ENCODE measurements around the gene NOD2. TPM values are rescaled to one million over a fixed set of nuclear protein-coding genes. Genes with fewer than 3 reads are reported as not detected.

The NOD2 gene
- total RNA-seq, 4 donors from 2014 or later: 1.5 to 5.6 (median 1.9) TPM; not detected in 1

DNA sequence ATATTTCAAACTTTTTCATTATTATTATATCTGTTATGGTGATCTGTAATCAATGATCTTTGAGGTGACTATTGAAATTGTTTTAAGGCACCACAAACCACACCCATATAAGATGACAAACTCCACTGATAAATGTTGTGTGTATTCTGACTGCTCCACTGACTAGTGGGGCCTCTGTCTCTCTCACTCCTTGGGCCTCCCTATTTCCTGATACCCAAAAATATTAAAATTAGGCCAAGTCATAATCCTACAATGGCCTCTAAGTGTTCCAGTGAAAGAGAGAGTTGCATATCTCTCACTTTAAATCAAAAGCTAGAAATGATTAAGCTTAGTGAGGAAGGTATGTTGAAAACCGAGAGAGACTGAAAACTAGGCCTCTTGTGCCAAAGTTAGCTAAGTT lies 71.9 kb downstream of the NOD2 start:
- H3K27me3 ChIP-seq: no peaks in the 10 kb centered on the region
- no peak overlapping the region for H3K27ac ChIP-seq
- peaks cover 0 to 5% of the 10 kb centered on the region in 2 donors for H3K9me3 ChIP-seq
- H3K4me1 ChIP-seq: no peaks in the 10 kb centered on the region
- intact Hi-C loops (cut with DNase I; ENCODE audit: low total_unique reads): no loop called here
- TF ChIP-seq, protein P1, sequence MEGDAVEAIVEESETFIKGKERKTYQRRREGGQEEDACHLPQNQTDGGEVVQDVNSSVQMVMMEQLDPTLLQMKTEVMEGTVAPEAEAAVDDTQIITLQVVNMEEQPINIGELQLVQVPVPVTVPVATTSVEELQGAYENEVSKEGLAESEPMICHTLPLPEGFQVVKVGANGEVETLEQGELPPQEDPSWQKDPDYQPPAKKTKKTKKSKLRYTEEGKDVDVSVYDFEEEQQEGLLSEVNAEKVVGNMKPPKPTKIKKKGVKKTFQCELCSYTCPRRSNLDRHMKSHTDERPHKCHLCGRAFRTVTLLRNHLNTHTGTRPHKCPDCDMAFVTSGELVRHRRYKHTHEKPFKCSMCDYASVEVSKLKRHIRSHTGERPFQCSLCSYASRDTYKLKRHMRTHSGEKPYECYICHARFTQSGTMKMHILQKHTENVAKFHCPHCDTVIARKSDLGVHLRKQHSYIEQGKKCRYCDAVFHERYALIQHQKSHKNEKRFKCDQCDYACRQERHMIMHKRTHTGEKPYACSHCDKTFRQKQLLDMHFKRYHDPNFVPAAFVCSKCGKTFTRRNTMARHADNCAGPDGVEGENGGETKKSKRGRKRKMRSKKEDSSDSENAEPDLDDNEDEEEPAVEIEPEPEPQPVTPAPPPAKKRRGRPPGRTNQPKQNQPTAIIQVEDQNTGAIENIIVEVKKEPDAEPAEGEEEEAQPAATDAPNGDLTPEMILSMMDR (IDR thresholded peaks at IDR 0.05): no peak
- no peak for TF ChIP-seq POLR2A (IDR thresholded peaks at IDR 0.05)
- DNase-seq: no peak
- no peak overlapping the region for H3K4me3 ChIP-seq
- no peaks in the 10 kb centered on the region for H3K36me3 ChIP-seq

DNA sequence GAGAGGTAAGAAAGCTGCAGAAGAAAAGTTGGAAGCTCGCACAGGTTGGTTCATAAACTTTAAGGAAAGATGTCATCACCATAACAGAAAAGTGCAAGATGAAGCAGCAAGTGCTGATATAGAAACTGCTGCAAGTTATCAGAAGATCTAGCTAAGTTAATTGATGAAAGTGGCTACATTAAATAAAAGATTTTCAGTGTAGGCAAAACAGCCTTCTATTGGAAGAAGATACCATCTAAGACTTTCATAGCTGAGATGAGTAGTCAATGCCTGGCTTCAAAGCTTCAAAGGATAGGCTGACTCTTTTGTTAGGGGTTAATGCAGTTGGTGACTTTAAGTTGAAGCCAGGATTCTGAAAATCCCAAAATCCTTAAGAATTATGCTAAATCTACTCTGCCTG lies 72.5 kb downstream of the NOD2 start:
- no peak for DNase-seq
- intact Hi-C loops (cut with DNase I; ENCODE audit: low total_unique reads): no loop called here
- TF ChIP-seq POLR2A (IDR thresholded peaks at IDR 0.05): no peak
- TF ChIP-seq, protein P1 (IDR thresholded peaks at IDR 0.05): no peak
- Histone ChIP-seq H3K9me3 (peaks cover 0 to 5% of the 10 kb centered on the region in 2 donors), H3K27ac (no peak overlapping the region), H3K36me3 (no peaks in the 10 kb centered on the region), H3K27me3 (no peaks in the 10 kb centered on the region), H3K4me3 (no peak overlapping the region), H3K4me1 (no peaks in the 10 kb centered on the region)

DNA sequence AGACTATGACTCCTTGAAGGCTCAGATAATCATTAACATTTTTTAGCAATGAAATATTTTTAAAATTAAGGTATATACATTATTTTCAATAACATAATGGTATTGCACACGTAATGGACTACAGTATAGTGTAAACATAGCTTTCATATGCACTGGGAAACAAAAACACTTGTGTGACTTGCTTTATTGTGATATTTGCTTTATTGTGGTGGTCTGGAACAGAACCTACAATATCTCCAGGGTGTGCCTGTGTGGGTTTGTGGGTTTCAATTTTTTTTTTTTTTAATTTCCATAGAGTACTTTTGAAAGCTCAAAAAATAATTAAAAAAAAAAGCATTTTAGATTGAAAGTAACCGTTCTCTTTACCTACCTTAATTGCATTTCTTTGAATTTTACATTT lies 73.8 kb downstream of the NOD2 start:
- Histone ChIP-seq H3K4me3 (no peak overlapping the region), H3K27me3 (no peaks in the 10 kb centered on the region), H3K4me1 (no peaks in the 10 kb centered on the region), H3K27ac (no peak overlapping the region), H3K9me3 (peaks cover 0 to 5% of the 10 kb centered on the region in 2 donors), H3K36me3 (no peaks in the 10 kb centered on the region)
- DNase-seq: no peak
- intact Hi-C loops (cut with DNase I; ENCODE audit: low total_unique reads): no loop called here
- no peak for TF ChIP-seq POLR2A (IDR thresholded peaks at IDR 0.05)
- TF ChIP-seq, protein P1 (IDR thresholded peaks at IDR 0.05): no peak

DNA sequence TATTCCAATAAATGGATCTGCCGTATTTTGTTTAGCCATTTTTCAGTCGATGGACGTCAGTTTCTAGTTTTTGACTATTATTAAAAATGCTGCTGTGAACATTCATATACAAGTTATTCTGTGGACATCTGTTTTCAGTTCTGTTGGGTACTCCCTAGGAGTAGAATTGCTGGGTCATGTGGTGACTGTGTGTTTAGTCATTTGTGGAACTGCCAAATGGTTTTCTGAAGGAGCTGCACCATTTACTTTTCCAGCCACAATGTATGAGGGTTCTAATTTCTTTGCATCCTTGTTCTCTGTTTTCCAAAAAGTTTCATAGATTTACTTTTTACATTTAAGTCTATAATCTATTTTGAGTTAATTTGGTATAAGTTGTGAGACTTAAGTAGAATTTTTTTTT lies 78.0 kb downstream of the NOD2 start:
- Histone ChIP-seq H3K4me3 (no peak overlapping the region), H3K27ac (no peak overlapping the region), H3K4me1 (no peaks in the 10 kb centered on the region), H3K27me3 (no peaks in the 10 kb centered on the region), H3K9me3 (peaks cover 0 to 5% of the 10 kb centered on the region in 2 donors), H3K36me3 (no peaks in the 10 kb centered on the region)
- intact Hi-C loops (cut with DNase I; ENCODE audit: low total_unique reads): no loop called here
- no peak for TF ChIP-seq POLR2A (IDR thresholded peaks at IDR 0.05)
- TF ChIP-seq, protein P1 (IDR thresholded peaks at IDR 0.05): no peak
- no peak for DNase-seq

DNA sequence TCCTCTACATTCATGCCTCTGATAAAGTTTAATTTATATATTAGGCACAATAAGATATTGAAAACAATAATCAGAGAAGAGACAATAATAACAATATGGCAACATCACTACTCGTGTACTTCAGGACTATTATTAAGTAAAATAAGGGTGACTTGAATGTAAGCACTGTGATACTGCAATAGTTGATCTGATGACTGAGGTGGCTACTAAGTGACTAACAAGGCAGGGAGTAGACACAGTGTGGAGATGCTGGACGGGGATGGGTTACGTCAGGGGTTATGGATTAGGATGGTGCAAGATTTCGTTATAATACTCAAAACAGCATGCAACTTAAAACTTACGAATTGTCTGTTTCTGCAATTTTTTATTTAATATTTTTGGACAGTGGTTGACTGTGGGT lies 81.0 kb downstream of the NOD2 start:
- Histone ChIP-seq H3K27ac (no peak overlapping the region), H3K9me3 (no peaks in the 10 kb centered on the region), H3K4me1 (no peaks in the 10 kb centered on the region), H3K27me3 (no peaks in the 10 kb centered on the region), H3K36me3 (no peaks in the 10 kb centered on the region), H3K4me3 (no peak overlapping the region)
- no peak for DNase-seq
- TF ChIP-seq POLR2A (IDR thresholded peaks at IDR 0.05): no peak
- TF ChIP-seq, protein P1 (IDR thresholded peaks at IDR 0.05): no peak
- intact Hi-C loops (cut with DNase I; ENCODE audit: low total_unique reads): no loop called here

Data from uterus (tissue), 4 donors.